Middle frontal gyrus (tissue), 1 donor: ENCODE measurements around the gene PDE8B.

Experiments used
- DNase-seq: peaks from one replicate; pipeline ENCODE4 v3.0.0-alpha.2; 2015; ENCODE audit warnings: low spot score; ENCODE audit errors: extremely low spot score

The PDE8B gene

DNA sequence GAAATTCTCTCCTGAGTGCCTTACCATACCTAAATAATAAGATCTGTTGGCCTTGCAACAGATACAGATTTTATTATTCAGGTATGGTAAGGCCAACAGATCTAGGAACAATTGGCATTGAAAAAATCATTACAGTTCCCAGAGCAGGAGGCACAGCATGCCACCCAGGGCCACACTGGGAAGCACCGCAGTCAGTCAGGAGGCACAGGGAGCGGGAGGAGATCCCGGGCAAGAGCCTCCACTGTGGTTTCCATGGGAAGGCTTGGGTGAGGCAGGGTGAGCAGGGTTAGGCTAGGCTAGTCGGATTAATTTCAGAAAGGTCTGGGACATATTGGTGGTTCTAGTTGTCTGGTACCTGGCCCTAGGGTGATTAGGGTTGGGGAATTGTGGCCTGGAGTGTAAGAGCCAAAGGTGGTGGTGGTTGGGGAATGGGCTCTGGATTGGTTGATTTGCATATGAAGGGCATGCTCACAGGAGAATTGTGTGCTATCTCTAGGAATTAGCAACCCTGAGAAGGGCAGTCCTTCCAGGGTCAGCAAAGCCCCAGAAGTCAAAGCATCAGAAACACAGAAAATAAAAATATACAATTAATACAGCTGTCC lies 111.4 kb downstream of the PDE8B start:
- no peak for DNase-seq

DNA sequence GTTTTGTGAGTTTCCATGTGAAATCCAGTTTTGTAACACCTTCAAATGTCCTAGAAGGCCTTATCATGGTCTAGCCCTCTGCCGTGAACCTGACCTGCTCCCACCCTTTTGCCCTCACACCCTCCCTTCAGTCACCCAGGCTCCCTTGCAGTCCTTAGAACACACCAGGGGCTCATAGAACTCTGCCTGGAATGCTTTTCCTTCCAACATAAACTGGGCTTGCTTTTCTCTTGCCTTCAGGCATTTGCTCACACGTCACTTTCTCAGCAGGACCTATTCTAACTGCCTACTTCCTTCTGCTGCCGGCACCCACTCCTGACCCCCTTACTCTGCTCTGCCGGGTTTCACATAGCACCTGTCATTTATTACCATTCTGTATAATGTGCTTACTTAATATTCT lies 111.9 kb downstream of the PDE8B start:
- no peak for DNase-seq

DNA sequence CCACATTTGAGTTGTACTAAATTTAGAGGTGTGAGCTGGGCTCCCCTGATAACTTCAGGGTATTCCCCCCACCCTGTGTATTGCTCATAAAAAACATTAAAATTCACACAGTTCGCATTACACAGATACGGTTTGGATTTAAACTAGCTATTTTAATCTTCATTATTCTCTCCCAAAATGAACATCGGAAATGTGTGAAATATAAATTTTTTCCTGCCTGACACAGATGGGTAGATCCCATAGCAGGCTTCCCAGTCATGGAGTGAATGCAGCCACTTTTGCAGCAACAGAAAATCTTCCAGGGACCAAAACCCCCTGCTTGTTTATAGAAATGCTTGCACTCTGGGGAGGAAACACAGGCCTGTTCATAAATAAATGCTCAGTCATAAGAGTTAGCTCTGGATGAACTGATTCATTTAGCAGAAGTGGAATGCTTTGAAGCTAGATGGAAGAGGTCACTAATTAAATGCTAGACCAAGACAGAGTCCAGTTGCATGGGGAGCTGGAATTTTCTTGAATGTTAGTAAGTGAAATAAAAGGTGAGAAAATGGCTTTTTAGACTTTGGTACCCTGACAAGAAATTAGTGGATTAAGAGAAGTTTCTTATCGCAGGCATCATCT lies 115.6 kb downstream of the PDE8B start:
- no peak for DNase-seq

DNA sequence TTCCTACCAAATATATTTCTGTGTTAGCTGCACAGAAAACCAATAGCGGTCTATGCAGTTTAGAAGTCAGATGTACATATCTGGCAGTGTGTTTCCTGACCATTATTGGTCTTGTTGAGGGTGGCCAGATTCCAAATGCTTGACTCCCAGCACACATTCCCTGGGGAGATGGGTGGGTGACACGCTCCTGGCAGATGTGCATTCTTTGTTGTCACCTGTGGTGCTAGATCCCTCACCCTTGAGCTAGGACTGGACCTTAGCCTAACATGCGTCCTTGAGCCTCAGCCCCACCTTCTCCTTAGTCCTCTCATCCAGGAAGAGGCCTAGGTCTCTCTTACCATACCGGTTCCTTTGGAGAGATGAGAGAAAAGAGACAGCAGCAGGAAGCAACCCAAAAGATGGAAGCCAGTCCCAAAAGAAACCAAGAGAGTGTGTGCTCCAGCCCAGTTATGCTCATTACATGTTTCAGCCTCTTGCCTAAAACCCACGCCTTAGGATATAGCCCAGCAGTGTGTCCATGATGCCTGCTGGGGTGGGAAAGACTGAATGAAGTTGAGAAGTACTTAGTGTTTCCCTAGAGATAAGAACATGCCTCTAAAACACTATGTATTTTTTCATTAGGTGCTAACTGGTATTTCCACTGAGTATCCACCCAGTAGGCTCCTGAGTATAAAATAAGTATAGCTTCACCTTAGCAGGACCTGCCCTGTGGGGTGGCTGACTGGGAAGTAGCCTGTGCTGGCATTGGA lies 116.7 kb downstream of the PDE8B start:
- no peak for DNase-seq

DNA sequence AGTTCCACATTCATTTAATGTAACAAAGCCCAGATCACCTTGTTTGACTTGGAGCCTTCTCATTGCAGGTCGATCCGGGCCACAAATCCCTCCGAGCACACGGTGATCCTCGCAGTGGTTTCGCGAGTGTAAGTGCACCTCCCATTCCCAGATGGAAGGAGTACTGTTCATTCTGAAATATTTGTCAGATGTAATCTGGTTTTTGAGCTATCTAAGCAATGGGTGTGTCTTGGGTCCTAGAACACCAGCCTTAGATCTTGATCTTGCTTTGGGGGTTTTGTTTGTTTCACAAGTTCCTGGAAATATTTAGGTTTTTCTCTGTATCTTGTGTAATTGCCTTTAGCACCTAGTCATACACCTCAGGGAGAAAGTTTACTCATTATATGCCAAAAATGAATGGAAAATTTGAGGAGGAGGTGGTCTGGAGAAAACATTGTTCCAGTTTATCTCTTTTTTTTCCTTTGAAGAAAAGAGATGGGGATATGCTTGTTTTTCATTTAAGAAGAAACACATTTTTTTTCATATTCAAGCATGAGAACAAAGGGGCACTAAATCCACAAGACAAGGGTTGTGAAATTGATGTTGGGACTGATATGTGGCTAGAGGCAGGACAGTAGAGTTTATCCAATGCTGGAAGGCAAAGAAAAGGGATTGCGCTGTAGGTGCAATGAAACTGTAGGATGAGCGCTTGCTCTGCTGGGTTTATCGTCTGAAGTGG lies 118.6 kb downstream of the PDE8B start:
- DNase-seq: no peak

DNA sequence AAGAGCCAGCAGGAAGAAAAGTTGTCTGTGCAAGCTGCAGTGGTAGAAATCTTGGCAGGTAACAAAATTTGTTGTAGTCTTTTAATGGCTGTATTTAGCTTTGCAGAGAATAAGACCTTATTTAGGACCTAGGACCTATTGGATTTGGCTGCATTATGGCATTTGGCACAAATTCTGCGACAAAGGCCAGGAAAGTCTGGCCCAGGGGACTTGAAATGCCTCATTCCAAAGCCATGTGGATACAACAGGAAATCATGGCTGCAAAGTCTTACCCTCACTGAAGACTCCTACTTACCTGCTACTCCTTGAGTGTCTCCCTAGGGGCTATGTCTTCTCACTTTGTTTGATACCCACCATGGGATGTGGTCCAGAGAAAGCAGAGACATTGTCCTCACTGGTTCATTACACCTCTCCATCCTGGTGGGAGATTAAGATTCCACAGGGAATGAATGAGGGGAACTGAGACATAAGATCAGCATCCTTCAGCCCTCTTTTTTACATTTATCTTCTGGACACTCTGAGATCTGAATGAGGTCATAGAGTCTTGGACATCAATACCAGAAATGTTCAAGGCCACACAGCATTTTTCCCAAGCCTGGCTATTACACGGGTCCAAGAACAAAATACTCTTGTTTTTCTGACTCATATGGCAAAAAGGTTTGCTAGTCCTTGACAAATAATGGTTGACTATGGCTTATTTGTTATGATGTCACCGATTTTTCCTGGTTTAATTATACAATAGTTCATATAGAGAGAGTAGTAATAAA lies 119.4 kb downstream of the PDE8B start:
- no peak for DNase-seq

DNA sequence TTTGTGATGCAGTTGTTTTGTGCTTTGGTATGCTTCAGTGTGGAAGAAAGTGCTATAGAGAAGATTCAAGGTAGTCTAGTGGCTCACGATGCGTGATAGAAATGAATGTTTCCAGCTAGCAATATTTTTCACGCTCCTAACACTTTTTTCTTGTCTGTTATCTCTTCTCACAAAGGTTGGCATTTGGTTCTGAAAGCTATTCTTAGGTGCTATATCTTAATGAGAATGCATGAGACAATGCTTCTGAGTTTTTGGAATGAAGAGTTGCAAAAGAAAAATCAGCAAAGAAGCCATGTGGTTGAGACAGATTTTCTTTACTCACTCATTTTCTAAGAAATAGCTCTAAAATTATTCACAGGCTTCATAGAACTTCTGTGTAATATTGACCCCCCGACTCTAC lies 122.6 kb downstream of the PDE8B start:
- DNase-seq: peak; percentile 19

DNA sequence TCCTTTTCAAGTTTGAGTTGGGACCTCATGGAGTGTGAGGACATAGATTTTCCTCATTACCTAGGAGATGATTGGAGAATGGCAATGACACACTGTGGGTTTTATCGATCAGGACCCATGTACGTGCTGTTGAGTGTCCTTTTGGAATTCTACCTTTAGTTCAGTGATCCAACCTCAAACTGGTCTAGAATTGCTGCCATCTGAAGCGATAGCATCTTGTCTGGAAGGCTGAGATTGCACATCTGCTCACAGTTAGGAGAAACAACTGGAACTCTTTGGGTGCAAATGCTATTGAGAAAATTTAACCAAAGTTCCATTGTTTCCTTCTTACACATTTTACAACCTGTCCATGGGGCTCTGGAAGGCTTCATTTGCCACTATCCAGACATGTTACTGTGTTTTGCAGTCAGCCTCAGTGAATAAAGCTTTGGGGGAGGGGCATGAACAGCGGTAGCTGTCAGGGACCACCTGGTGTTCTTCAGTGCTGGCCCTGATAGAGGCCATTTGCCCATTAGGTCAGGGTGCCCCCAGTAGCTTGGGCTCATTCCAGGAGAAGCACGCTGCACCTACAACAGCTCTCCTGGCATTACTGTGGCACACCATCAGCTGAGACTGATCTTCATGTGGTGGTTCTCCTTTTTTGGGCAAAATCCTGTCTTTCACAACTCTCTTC lies 123.1 kb downstream of the PDE8B start:
- no peak for DNase-seq

DNA sequence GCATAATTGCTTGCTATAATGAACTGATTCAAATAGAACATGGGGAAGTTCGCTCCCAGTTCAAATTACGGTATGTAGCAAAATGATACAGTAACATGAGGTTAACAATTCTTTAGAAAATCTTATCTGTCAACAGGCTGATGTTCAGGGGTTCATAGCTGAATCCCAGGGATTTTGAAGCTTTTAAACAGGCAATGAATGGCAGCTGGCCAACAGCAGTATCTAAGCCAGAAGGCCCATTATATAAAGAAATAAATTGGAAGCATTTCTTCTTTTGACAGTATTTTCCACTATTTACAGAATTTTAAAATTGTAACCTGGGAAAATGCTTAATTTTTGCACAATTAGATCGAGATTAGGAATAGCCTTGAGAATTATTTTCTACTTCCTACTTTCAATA lies 126.8 kb downstream of the PDE8B start:
- no peak for DNase-seq

DNA sequence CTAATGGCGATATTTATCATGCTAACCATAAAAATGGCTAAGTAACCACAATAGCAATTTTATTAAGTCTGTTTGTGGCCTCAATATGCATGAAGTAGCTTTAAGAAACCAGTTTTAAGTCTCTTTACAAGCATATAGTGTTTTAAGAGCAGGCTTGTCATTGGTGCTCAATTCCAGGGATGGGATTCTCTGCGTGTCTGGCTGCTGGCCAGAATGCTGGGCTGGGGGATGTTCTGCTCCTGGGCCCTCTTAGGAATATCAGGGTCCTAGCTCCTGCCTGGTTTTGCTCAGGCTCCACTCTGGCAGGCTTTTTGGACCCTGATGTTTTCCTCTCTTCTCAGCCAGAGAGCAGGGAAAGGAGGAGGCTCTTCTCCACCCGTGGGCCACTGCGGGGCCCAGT lies 127.2 kb downstream of the PDE8B start:
- DNase-seq: no peak

DNA sequence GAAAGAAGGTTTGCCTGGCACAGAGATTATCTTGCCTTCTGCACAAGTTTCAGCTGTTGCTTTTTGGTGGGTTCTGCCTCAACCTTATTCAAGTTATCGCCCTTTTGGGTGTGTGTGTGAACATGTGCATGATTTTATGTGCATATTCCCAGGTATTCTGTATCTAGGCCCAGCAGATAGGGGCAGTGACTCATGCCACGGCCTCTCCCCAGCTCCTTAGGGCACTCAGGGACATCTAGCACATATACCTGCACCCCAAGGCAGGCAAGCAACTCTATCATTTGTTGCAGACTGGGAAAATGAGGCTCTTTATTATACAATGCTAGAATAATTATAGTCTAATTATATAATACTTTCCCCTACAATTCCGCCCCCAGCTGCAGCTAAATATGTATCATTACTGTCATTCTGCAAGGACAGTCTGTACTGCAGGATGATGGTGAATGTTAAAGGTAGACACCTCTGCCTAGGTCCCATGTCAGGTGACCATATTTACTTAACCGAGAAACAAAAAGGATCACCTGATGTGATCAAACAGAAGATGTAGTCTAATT lies 128.9 kb downstream of the PDE8B start:
- DNase-seq: no peak

DNA sequence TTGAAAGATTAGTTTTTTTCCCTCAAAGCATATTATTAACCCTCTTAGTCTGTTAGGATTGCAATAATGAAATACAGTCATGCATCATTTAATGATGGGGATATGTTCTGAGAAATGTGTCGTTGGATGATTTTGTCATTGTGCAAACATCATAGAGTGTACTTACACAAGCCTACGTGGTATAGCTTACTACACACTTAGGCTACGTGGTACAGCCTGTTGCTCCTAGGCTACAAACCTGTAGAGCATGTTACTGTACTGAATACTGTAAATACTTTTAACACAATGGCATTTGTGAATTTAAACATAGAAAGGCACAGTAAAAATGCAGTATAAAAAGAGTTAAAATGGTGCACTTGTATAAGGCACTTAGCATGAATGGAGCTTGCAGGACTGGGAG lies 132.7 kb downstream of the PDE8B start:
- DNase-seq: no peak

DNA sequence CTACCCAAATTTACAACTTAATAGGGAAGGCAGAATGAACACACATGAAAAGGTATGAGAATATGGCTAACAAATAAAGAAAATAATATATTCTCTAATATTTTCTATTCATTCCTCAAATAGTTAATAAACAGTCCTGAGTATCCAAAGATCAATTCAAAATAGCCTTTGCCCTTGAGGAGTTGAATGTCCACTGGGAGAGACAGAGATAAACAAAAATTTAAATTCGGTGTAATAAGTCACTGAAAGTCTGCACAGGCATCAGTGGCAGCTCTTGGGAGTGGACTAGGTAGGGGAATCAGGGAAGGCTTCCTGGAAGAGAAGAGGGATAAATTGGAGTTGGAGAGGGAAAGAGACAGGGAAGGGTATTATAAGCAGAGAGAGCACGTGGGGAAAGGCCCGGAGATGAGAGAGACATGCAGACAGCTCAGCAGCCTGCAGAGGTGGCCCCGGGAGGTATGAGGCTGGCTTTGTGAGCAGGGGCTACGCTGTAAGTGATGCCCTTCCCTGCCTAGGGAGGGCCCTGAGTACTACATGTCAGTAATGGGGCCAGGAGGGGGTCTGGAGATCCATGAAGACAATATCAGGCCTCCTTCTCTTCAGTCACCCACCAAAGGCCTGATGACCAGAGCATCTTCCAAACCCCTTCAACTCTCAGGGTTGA lies 137.1 kb downstream of the PDE8B start:
- no peak for DNase-seq

DNA sequence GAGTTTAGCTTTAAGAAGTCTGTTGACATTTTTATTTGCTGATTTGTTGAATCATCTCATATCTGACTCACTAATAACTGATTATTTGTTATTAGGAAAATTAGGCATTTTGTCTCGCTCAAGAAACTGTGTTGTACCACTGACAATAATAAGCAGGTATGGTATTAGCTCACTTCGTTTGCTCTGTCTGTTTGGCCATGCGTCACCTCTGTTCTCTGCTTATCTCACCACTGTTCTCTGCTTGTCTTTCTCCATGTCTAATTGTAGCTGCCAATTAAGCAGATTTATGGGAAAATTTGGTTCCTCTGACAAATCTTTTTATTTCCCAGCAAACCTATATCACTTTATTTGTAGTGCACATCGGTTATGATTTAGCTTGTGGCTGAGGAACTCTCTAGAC lies 142.8 kb downstream of the PDE8B start:
- no peak for DNase-seq

DNA sequence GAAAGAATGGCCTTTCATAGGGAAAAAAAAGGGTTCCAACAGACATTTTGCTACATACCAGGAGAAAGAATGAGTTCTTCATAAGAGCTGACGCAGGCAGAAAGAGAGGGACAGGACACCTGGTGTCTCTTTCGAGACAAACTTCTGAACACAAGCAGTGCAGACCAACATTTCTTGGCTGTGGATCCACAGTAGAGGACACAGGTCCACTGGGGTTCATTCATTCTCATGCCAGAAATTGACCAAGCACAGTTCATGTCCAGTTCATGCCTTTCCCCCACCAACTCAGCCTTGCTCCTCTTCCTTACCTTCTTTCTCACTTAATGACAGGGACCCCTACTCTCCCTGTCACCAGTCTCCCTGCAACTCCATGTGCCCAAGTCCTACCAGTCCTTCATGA lies 144.0 kb downstream of the PDE8B start:
- no peak for DNase-seq

DNA sequence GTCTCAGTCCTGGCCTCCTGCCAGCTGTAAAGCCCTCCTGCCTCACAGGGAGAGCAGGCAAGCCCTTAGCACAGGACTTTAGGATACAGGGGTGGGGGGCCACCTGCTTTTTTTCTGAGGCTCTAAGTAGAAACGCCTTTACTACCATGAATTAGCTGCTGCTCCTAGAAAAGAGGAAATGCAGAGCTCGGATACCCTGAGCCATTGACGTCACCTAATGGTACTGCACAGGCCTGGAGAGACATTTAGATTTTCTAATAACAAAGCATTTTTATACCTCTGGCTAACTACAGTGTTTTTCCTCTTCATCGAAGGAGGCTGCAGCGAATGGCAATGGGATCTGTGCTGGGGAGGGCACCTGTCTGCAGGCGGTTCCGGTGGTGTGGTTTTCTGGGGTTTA lies 144.6 kb downstream of the PDE8B start:
- no peak for DNase-seq

DNA sequence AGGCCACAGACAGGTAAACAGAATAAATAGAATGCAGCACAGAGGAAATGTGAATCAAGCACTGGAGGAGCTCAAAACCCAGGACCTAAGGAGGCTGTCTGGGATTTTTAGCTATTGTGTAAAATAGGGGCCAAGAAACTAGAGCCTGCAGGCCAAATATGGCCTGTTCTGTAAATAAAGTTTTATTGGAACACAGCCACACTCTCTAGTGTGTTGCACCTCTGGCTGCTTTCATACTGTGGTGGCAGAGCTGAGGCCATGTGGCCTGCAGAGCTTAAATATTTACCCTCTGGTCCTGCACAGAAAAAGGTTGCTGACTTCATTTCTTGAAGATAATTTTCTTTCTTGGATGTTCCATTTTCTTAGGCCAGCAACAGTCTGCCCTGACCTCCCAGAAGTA lies 145.3 kb downstream of the PDE8B start:
- DNase-seq: no peak

DNA sequence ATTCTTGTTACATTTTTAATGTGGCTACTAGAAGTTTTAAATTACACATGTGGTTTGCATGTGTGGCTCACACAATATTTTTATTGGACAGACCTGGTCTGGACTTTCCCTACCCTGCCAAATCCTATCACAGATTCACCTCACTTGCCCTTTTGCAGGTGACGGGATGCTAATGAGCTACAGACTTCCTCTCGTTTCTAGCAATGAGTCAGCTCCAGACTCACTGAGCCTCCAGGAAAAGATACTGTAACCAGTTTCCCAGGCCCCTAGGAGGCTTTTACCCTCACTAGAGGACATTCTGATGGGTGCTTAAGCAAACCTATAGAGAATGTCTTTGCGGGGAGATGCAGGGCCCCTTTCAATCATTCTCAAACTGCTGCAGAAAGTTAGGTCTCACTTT lies 146.3 kb downstream of the PDE8B start:
- no peak for DNase-seq

DNA sequence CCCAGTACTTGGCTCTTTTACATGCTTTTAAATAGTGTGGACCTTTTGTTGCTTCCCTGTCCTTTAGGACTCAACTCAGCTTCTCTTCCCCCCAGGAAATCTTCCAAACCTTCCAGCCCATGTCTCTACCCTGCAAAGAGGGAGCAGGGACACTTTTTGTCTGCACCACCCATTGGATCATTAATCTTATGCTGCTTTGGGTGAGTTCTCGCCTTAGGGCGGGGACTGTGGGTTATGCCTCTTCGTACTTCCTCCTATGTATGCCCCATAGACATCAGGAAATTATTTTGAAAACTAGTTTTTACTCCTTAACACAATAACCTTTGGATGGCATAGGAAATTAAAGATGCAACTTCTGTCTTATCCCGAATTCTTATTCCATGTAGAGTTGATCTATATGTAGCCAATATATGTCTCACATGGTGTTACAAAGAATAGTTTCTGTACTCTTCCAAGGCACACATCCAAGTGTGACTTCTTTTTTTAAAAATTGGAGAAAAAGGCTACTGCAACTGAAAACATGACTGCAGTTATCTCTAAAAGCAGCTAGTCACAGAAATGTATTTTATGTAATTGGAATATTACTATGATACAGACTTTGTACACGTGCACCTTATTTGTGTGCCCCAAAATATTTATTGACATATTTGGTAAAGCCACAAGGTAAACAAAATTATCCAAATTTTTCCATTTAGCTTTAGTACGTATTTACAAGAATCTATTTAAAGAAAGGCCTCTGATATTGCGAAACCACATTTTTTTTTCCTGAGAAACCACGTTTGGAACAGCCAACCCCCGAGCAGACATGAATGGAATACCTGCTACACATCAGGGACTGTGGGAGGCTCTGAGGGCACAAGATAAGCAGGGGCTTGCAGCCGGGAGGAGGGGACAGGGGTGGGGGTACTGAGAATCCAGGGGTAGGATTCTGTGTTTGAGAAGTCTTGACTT lies 148.1 kb downstream of the PDE8B start:
- peak; percentile 33 for DNase-seq
